GM21528 (cell line): ENCODE measurements around the gene PRSS57.
"Not testable (repeated sequence)": the region's sequence is repeated elsewhere in the genome, so short reads cannot be mapped to it uniquely, and the experiment has no call there.

Experiments used
- ATAC-seq: cut with Tn5 transposase; IDR thresholded peaks from one replicate; pipeline ENCODE4 v1.9.1; 2021; ENCODE audit warnings: mild to moderate bottlenecking, moderate library complexity; ENCODE audit not compliant: unreplicated experiment, low FRiP score

Gene PRSS57

GRCh38 chr19:723714-724113 is 28.5 kb upstream of the PRSS57 start:
- ATAC-seq: no peak

GRCh38 chr19:723247-723646 is 28.0 kb upstream of the PRSS57 start:
- no peak for ATAC-seq

GRCh38 chr19:722553-723101 is 27.4 kb upstream of the PRSS57 start:
- no peak for ATAC-seq

- no peak for ATAC-seq
These were observed 25.3 kb upstream of the PRSS57 start for GRCh38 chr19:720345-721160.

- ATAC-seq: no peak
These were observed 24.5 kb upstream of the PRSS57 start for GRCh38 chr19:719636-720344.

GRCh38 chr19:718991-719512 is 23.8 kb upstream of the PRSS57 start:
- no peak for ATAC-seq

- no peak for ATAC-seq
These were observed 23.1 kb upstream of the PRSS57 start for GRCh38 chr19:718251-718951.

GRCh38 chr19:715347-715746 is 20.1 kb upstream of the PRSS57 start:
- no peak for ATAC-seq

- no peak for ATAC-seq
These were observed 16.0 kb upstream of the PRSS57 start for GRCh38 chr19:711254-711653.

- no peak for ATAC-seq
These were observed 15.5 kb upstream of the PRSS57 start for GRCh38 chr19:710767-711166.

- no peak for ATAC-seq
These were observed 14.8 kb upstream of the PRSS57 start for GRCh38 chr19:709965-710571.

- ATAC-seq: no peak
These were observed 14.1 kb upstream of the PRSS57 start for GRCh38 chr19:709196-709964.

GRCh38 chr19:708154-709143 is 13.2 kb upstream of the PRSS57 start, which contains the start of gene PALM:
Gene PALM, plus strand, starts transcription at chr19:708935. Its CDS starts 212 bp downstream, at chr19:709147.
- ATAC-seq: no peak

GRCh38 chr19:704447-704741 is 9.1 kb upstream of the PRSS57 start:
- no peak for ATAC-seq

GRCh38 chr19:703651-704446 is 8.6 kb upstream of the PRSS57 start:
- no peak for ATAC-seq

GRCh38 chr19:703329-703650 is 8.0 kb upstream of the PRSS57 start:
- ATAC-seq: no peak

GRCh38 chr19:702847-703246 is 7.6 kb upstream of the PRSS57 start:
- ATAC-seq: not testable (repeated sequence)

- not testable (repeated sequence) for ATAC-seq
These were observed 4.6 kb upstream of the PRSS57 start for GRCh38 chr19:699885-700284.
